ENCODE results near the gene DEGS1.

Gene DEGS1

DNA sequence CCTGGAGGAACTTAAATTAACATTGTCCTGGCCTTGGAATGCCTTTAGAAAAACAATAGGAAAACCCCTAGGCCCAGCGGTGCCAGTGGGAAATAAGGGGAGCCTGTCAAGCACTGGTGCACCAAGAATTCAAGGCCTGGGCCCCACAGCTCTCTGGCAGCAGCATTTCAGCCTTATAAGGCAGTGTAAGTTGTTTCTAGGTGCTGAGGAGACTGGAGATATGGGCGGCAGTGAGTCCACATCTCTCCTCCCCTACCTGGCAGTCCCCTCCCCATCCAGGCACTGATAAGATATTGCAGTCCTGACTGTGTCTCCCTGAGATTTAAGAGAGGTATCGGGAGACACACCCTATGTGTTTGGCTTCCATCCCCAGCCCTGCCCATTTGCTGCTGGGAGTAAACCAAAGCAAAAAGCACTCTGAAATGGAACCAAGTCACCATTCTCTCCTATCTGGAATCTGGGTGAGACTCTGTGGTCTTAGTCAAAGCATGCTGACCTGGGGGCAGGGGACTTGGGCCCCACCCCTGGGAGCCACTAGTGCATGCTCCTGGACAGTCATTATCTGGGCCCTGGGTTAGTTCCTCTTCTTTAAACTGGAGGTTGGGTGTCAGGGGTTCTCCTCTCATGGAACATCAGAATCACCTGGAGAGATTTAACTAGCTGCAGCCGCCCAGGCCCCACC is 30.5 kb downstream of the DEGS1 start:
- H3K27ac ChIP-seq = no peak overlapping the region

DNA sequence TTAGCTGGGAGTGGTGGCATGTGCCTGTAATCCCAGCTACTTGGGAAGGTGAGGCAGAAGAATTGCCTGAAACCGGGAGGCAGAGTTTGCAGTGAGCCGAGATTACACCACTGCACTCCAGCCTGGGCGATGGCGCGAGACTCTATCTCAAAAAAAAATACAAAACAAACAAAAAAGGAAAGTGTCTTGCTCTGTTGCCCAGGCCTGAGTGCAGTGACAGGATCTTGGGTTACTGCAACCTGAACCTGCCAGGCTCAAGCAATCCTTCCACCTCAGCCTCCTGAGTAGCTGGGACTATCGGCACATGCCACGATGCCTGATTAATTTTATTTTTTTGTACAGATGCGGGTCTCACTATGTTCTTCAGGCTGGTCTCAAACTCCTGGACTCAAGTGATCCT is 33.3 kb downstream of the DEGS1 start:
- H3K27ac ChIP-seq = no peak overlapping the region
- H3K4me2 ChIP-seq = no peak overlapping the region
- H2AFZ ChIP-seq (ENCODE audit: low read depth) = no peak overlapping the region
- no peaks in the 10 kb centered on the region for H3K79me2 ChIP-seq (ENCODE audit: insufficient read depth, low read depth)
- H4K20me1 ChIP-seq (ENCODE audit: insufficient read depth) = no peaks in the 10 kb centered on the region
- no peaks in the 10 kb centered on the region for H3K4me1 ChIP-seq (ENCODE audit: low read depth, poor library complexity, severe bottlenecking)
- H3K27me3 ChIP-seq (ENCODE audit: insufficient read depth, low read depth) = no peaks in the 10 kb centered on the region
- TF ChIP-seq, protein P1, sequence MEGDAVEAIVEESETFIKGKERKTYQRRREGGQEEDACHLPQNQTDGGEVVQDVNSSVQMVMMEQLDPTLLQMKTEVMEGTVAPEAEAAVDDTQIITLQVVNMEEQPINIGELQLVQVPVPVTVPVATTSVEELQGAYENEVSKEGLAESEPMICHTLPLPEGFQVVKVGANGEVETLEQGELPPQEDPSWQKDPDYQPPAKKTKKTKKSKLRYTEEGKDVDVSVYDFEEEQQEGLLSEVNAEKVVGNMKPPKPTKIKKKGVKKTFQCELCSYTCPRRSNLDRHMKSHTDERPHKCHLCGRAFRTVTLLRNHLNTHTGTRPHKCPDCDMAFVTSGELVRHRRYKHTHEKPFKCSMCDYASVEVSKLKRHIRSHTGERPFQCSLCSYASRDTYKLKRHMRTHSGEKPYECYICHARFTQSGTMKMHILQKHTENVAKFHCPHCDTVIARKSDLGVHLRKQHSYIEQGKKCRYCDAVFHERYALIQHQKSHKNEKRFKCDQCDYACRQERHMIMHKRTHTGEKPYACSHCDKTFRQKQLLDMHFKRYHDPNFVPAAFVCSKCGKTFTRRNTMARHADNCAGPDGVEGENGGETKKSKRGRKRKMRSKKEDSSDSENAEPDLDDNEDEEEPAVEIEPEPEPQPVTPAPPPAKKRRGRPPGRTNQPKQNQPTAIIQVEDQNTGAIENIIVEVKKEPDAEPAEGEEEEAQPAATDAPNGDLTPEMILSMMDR (conservative IDR thresholded peaks at IDR 0.05; ENCODE audit: low read depth, low read length) = no peak
- H3K4me3 ChIP-seq (IDR thresholded peaks at IDR 0.05; ENCODE audit: insufficient read depth, low read depth, low read length) = no peak overlapping the region
- no peak overlapping the region for H3K9ac ChIP-seq
- no peaks in the 10 kb centered on the region for H3K36me3 ChIP-seq (ENCODE audit: insufficient read depth)

More for the DNA sequence above, 30.5 kb downstream of the DEGS1 start:
- TF ChIP-seq, protein P1 (conservative IDR thresholded peaks at IDR 0.05; ENCODE audit: low read depth, low read length) = no peak
- Histone ChIP-seq H3K4me2 (no peak overlapping the region), H3K4me1 (ENCODE audit: low read depth, poor library complexity, severe bottlenecking) (no peaks in the 10 kb centered on the region), H2AFZ (ENCODE audit: low read depth) (no peak overlapping the region), H3K79me2 (ENCODE audit: insufficient read depth, low read depth) (no peaks in the 10 kb centered on the region), H4K20me1 (ENCODE audit: insufficient read depth) (no peaks in the 10 kb centered on the region), H3K9ac (no peak overlapping the region), H3K4me3 (IDR thresholded peaks at IDR 0.05; ENCODE audit: insufficient read depth, low read depth, low read length) (no peak overlapping the region), H3K36me3 (ENCODE audit: insufficient read depth) (no peaks in the 10 kb centered on the region), H3K27me3 (ENCODE audit: insufficient read depth, low read depth) (no peaks in the 10 kb centered on the region)

DNA sequence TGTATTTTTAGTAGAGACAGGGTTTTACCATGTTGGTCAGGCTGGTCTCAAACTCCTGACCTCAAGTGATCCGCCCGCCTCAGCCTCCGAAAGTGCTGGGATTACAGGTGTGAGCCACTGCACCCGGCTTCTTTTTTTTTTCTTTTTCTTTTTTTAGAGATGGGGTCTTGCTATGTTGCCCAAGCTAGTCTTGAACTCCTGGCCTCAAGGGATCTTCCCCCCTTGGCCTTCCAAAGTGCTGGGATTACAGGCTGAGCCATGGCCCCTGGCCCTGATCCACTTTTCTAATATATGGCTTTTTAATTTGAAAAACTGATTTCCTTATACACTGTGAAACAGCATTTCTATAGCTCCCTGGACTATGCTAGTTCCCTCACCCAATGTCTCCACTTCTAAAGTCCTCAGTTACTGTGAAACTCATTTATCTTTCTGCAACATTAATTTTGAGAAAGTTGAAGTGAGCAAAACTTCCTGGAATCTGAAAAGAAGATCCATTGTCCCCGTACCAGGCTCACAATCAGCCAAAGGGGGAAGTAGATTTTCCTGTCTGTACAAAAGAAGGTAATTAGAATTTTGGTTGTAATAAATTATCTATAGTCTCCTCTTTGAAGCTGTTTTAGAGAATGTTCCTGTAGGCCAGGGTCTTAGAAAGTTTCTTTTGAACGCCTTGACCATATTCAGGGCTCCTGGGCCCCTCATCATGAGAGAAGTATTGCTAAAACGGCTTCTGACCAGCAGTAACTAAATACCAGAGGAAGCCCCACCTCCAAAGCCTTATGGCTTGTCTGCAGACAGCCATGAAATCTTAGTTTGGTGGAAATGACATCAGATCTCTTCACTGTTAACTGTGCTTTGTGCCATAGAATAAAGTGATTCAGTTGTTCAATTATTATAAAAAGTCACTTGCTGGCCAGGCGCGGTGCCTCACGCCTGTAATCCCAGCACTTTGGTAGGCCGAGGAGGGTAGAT is 34.9 kb downstream of the DEGS1 start:
- TF ChIP-seq, protein P1 (conservative IDR thresholded peaks at IDR 0.05; ENCODE audit: low read depth, low read length) = no peak
- Histone ChIP-seq H4K20me1 (ENCODE audit: insufficient read depth) (no peaks in the 10 kb centered on the region), H3K36me3 (ENCODE audit: insufficient read depth) (no peaks in the 10 kb centered on the region), H3K4me3 (IDR thresholded peaks at IDR 0.05; ENCODE audit: insufficient read depth, low read depth, low read length) (no peak overlapping the region), H3K79me2 (ENCODE audit: insufficient read depth, low read depth) (no peaks in the 10 kb centered on the region), H3K9ac (no peak overlapping the region), H3K27ac (no peak overlapping the region), H3K4me1 (ENCODE audit: low read depth, poor library complexity, severe bottlenecking) (no peaks in the 10 kb centered on the region), H3K4me2 (no peak overlapping the region), H2AFZ (ENCODE audit: low read depth) (no peak overlapping the region), H3K27me3 (ENCODE audit: insufficient read depth, low read depth) (no peaks in the 10 kb centered on the region)

DNA sequence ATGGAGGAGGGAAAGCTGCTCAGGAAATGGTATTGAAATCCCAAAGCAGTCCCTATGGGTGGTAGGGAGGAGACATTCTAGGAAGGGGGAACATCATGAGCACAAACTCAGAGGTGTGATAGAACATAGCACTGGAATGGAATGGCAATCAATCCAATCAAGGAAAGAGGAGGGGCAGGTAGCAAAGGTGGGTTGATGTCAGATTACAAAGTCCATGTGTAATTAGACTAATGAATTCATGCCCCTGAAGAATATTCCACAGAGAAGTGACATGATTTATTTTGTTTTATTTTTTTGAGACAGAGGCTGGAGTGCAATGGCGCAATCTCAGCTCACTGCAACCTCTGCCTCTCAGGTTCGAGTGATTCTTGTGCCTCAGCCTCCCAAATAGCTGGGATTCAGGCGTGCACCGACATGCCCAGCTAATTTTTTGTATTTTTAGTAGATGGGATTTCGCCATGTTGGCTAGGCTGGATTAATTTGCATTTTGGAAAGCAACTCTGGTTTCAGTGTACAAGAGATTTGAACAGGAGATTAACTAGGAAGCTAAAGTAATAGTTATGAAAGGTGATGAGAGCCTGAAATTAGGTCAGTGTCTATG is 36.1 kb downstream of the DEGS1 start:
- Histone ChIP-seq H3K4me3 (IDR thresholded peaks at IDR 0.05; ENCODE audit: insufficient read depth, low read depth, low read length) (no peak overlapping the region), H3K36me3 (ENCODE audit: insufficient read depth) (no peaks in the 10 kb centered on the region), H3K79me2 (ENCODE audit: insufficient read depth, low read depth) (no peaks in the 10 kb centered on the region), H3K4me1 (ENCODE audit: low read depth, poor library complexity, severe bottlenecking) (no peaks in the 10 kb centered on the region), H3K27me3 (ENCODE audit: insufficient read depth, low read depth) (no peaks in the 10 kb centered on the region), H3K27ac (no peak overlapping the region), H4K20me1 (ENCODE audit: insufficient read depth) (no peaks in the 10 kb centered on the region), H2AFZ (ENCODE audit: low read depth) (no peak overlapping the region), H3K9ac (no peak overlapping the region), H3K4me2 (no peak overlapping the region)
- TF ChIP-seq, protein P1 (conservative IDR thresholded peaks at IDR 0.05; ENCODE audit: low read depth, low read length) = no peak

Data from KMS-11 (cell line).